ENCODE measurements around the gene NMRK2. TPM values are rescaled to one million over a fixed set of nuclear protein-coding genes. Genes with fewer than 3 reads are reported as not detected.
A peak's percentile ranks its signal among the peaks of the same experiment; 100 is the strongest.

NMRK2 gene
- total RNA-seq, 1 experiment from 2014 or later = not detected

- Histone ChIP-seq H3K4me1 (ENCODE audit: control insufficient read depth in 1 of 2, insufficient read depth in 2 of 2, low read length in 2 of 2) (peaks cover 0 to 6% of the 10 kb centered on the region in 2 experiments; a peak in 3 of 4 replicates), H4K20me1 (ENCODE audit: insufficient read depth) (no peaks in the 10 kb centered on the region), H3K27me3 (ENCODE audit: insufficient read depth, low read length) (no peaks in the 10 kb centered on the region), H3K79me2 (ENCODE audit: insufficient read depth, low read length) (no peaks in the 10 kb centered on the region), H3K27ac (ENCODE audit: low read depth, low read length) (no peak overlapping the region), H3K9ac (ENCODE audit: low read length) (no peak overlapping the region), H3K9me3 (ENCODE audit: control insufficient read depth in 1 of 2, insufficient read depth in 1 of 2, low read depth in 1 of 2, low read length in 2 of 2) (peaks cover 0 to 6% of the 10 kb centered on the region in 2 experiments; a peak in 1 of 4 replicates), H3K4me3 (replicated peaks in 1 of 2; ENCODE audit: low read depth in 1 of 2, low read length in 2 of 2) (peak overlapping the region in 1 of 2 experiments; percentile 13; a peak in 1 of 4 replicates), H3K9me2 (ENCODE audit: insufficient read depth) (no peaks in the 10 kb centered on the region), H2AFZ (ENCODE audit: low read depth, low read length, poor library complexity, severe bottlenecking) (no peak overlapping the region), H3K36me3 (ENCODE audit: control insufficient read depth in 1 of 2, insufficient read depth in 2 of 2, low read length in 2 of 2) (no peaks in the 10 kb centered on the region), H3K4me2 (ENCODE audit: low read length) (peak overlapping the region; percentile 15; the same call in 1 of the 2 replicates)
- RAD21 ChIA-PET (ENCODE audit: low non-redundant PET in 1 of 2, low total read pairs in 2 of 2, uncharacterized antibody in 2 of 2, unreplicated experiment in 2 of 2) = no interaction called here
- ATAC-seq (peak; percentile 74), DNase-seq (ENCODE audit: low read depth, low spot score) (peak; percentile 6)
- intact Hi-C loops (cut with micrococcal nuclease) = no loop called here
- no peak for TF ChIP-seq SIN3A (IDR thresholded peaks at IDR 0.05; ENCODE audit: low read depth)
- TF ChIP-seq REST (IDR thresholded peaks at IDR 0.05; ENCODE audit: low read depth) = no peak
- no peak for TF ChIP-seq SRF (IDR thresholded peaks at IDR 0.05; ENCODE audit: low read depth)
- TF ChIP-seq MAX (IDR thresholded peaks at IDR 0.05) = no peak
- TF ChIP-seq ZFX (IDR thresholded peaks at IDR 0.05) = no peak
- TF ChIP-seq ZBTB33 (IDR thresholded peaks at IDR 0.05; ENCODE audit: extremely low read depth, insufficient replicate concordance, low read length) = peak; percentile 77
- no peak for TF ChIP-seq CEBPB (IDR thresholded peaks at IDR 0.05; ENCODE audit: low read depth)
- no peak for TF ChIP-seq ZNF274 (IDR thresholded peaks at IDR 0.05; ENCODE audit: low read depth, low read length)
- TF ChIP-seq TCF7L2 (IDR thresholded peaks at IDR 0.05; ENCODE audit: borderline replicate concordance, extremely low read depth, insufficient read depth, insufficient read length) = no peak
- TF ChIP-seq POLR2AphosphoS5 (IDR thresholded peaks at IDR 0.05; ENCODE audit: low read depth, low read length) = no peak
- TF ChIP-seq ELF1 (IDR thresholded peaks at IDR 0.05; ENCODE audit: borderline replicate concordance, low read depth) = no peak
- TF ChIP-seq POLR2A (IDR thresholded peaks at IDR 0.05; ENCODE audit: borderline replicate concordance, extremely low read depth, insufficient read depth, insufficient read length) = peak; percentile 12
- CTCF ChIA-PET = no interaction called here
- POLR2A ChIA-PET = interaction anchor here (1.0 to 1.2 kb wide), 2 partner anchors 15 to 74 kb away, joined by 3 to 4 read pairs; no protein-coding TSS in a partner anchor
- BruUV-seq (replicated peaks) = no TSS peak
These were observed 18.7 kb upstream of the NMRK2 start for GRCh38 chr19:3914199-3914598.

Measured in HCT116 (cell line).